Heart left ventricle (tissue), 16 donors: ENCODE data around the gene TBCK. TPM values are rescaled to one million over a fixed set of nuclear protein-coding genes. Genes with fewer than 3 reads are reported as not detected.

ENCODE experiments used
- ATAC-seq, 4 donors: fragments of 200-7000 bp; cut with Tn5 transposase; one replicate each; pipeline ENCODE4 v1.9.1; 2020 to 2022; ENCODE audit warnings: moderate library complexity in 4 of 4, mild to moderate bottlenecking in 3 of 4, moderate number of reproducible peaks in 1 of 4
- DNase-seq, 5 donors: peaks; one replicate each; pipeline ENCODE4 v3.0.0-alpha.2; 2020
- H3K27ac ChIP-seq, 12 donors: fragments of 200-600 bp; sonication (generic) in 4 of 12; one replicate each; pipeline versions ENCODE4 v1.5.0 to v1.8.0; 2016 to 2022; ENCODE audit warnings: mild to moderate bottlenecking in 2 of 12
- H3K27me3 ChIP-seq, 9 donors: fragments of 200-600 bp; sonication (generic) in 2 of 9; one replicate each; pipeline versions ENCODE4 v1.5.1 to v1.8.0; 2016 to 2022; ENCODE audit warnings: mild to moderate bottlenecking in 3 of 9
- H3K36me3 ChIP-seq, 9 donors: fragments of 200-600 bp; sonication (generic) in 2 of 9; one replicate each; pipeline versions ENCODE4 v1.5.0 to v1.8.0; 2018 to 2022; ENCODE audit warnings: mild to moderate bottlenecking in 2 of 9
- H3K4me1 ChIP-seq, 12 donors: fragments of 200-600 bp; sonication (generic) in 4 of 12; one replicate each; pipeline versions ENCODE4 v1.5.0 to v1.8.0; 2016 to 2022; ENCODE audit warnings: mild to moderate bottlenecking in 3 of 12
- H3K4me3 ChIP-seq, 12 donors: fragments of 200-600 bp; sonication (generic) in 4 of 12; one replicate each; pipeline versions ENCODE4 v1.5.0 to v1.8.0; 2017 to 2022; ENCODE audit warnings: mild to moderate bottlenecking in 9 of 12, moderate library complexity in 4 of 12
- H3K9me3 ChIP-seq, 12 donors: fragments of 200-600 bp; sonication (generic) in 4 of 12; one replicate each; pipeline versions ENCODE4 v1.5.0 to v1.8.0; 2016 to 2022; ENCODE audit warnings: mild to moderate bottlenecking in 1 of 12
- POLR2A ChIP-seq, 2 donors: fragments of 450-650 bp; IDR thresholded peaks; one replicate each; pipeline ENCODE4 v1.6.1; 2017; ENCODE audit warnings: antibody characterized with exemption in 2 of 2, mild to moderate bottlenecking in 2 of 2, moderate library complexity in 2 of 2
- WGBS, 4 donors: extraction: QIAGEN DNeasy Blood & Tissue Kit in 2 of 4; methylation state at CpG; one replicate each; pipeline versions ENCODE4 v1.1.5 to v1.1.7; 2013 to 2018; 5-methylcytosine and 5-hydroxymethylcytosine counted together
- intact Hi-C, 10 donors: fragments of 100-400 bp; cut with DNase I; formaldehyde crosslinking; loops; one replicate each; pipeline versions ENCODE4 v1.11.1 to v1.14.2; 2022
- polyA plus RNA-seq, 2 donors: library from polyadenylated mRNA; stranded (reverse); fragments of 200-250 nt; gene quantifications; one replicate each; pipeline ENCODE4 v1.2.3, GENCODE V29; 2013
- total RNA-seq, 9 donors: library from RNA; depleted of rRNA in 2 of 9; stranded (reverse); fragments of >200 nt in 2 of 9; fragmentation: NEBNext Ultra II Directional in 3 of 9; extraction: Animal tissue kit (Norgen Biotek cat#: 25700) in 3 of 9; gene quantifications; one replicate each; pipeline versions ENCODE4 v1.1.0 to v1.2.4, GENCODE V29; 2016 to 2023
- TF ChIP-seq, protein P1 (sequence below), 12 donors: fragments of 200-600 bp; sonication (generic) in 4 of 12; IDR thresholded peaks; one replicate each; pipeline versions ENCODE4 v1.5.0 to v1.8.0; 2018 to 2022; ENCODE audit warnings: antibody characterized with exemption in 12 of 12, mild to moderate bottlenecking in 5 of 12
- donor health status: ischemic (EF 13 %, LVEDD 7.1; RV severe dilation, severe dysfunction).
- donor health status: healthy with polysubstance abuse.
- donor health status: DM: no; HTN: yes; CAD: no.
- donor health status: DM: no; HTN: no; CAD: no.
- donor health status: ischemic (EF 25% LVEDD 6.9; RV normal size, moderate dysfunction).
- donor health status: ischemic (EF 25% LVEDD 5.7; RV mildly dilated, moderate dysfunction).
- donor health status: healthy.
- donor health status: DM: yes; HTN: yes; CAD: no.
- donor health status: ischemic (EF 35%, LVEDD 5.7; RV mildly dilated, moderate dysfunction).
- donor health status: nonischemic (EF 11% LVEDD 7.7; RV severe dilation, severe dysfunction).
- donor health status: DM: yes; HTN: yes; CAD: no.
- donor health status: PGD.
- donor health status: ischemic (EF 29% LVEDD 5.4; RV normal size, mild dysfunction).
- donor health status: nonischemic (EF 23%, LVEDD 6.1; RV moderate dilation, normal function).

Gene TBCK
- total and polyA plus RNA-seq, 11 donors = 5.0 to 27.1 (median 14.6) TPM

DNA sequence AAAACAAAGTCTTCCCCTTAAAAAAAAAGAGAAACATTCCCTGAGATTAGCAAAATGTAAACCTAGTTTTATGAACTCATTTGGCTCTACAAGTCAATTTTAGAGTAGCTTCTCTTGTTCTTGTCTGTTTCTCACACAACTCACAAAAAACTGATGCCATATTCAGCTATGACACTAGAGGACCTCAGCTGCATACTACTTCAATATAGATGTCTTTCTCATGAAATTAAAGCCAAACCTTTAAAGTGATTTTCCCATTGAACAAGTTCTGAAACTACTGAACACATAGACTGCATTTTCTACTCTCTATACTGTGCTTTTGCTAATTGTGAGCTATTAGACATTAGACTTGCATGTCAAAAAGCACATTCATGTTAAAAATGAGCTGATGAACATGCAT lies 49.8 kb downstream of the TBCK start:
- DNase-seq = no peak
- intact Hi-C loops = loop anchor here in 6 of 10 donors (2.0 to 10.0 kb wide), 3 partner anchors 236 to 239 kb away; no protein-coding TSS in a partner anchor
- TF ChIP-seq, protein P1, sequence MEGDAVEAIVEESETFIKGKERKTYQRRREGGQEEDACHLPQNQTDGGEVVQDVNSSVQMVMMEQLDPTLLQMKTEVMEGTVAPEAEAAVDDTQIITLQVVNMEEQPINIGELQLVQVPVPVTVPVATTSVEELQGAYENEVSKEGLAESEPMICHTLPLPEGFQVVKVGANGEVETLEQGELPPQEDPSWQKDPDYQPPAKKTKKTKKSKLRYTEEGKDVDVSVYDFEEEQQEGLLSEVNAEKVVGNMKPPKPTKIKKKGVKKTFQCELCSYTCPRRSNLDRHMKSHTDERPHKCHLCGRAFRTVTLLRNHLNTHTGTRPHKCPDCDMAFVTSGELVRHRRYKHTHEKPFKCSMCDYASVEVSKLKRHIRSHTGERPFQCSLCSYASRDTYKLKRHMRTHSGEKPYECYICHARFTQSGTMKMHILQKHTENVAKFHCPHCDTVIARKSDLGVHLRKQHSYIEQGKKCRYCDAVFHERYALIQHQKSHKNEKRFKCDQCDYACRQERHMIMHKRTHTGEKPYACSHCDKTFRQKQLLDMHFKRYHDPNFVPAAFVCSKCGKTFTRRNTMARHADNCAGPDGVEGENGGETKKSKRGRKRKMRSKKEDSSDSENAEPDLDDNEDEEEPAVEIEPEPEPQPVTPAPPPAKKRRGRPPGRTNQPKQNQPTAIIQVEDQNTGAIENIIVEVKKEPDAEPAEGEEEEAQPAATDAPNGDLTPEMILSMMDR (IDR thresholded peaks at IDR 0.05) = peak; percentile 19 to 63 (median 36)
- TF ChIP-seq POLR2A (IDR thresholded peaks at IDR 0.05) = no peak
- Histone ChIP-seq H3K36me3 (peaks cover 0 to 1% (median 0%) of the 10 kb centered on the region in 9 donors), H3K27me3 (no peaks in the 10 kb centered on the region), H3K4me1 (peaks cover 0 to 8% (median 0%) of the 10 kb centered on the region in 12 donors), H3K9me3 (no peaks in the 10 kb centered on the region), H3K4me3 (no peak overlapping the region), H3K27ac (no peak overlapping the region)
- ATAC-seq = no peak

DNA sequence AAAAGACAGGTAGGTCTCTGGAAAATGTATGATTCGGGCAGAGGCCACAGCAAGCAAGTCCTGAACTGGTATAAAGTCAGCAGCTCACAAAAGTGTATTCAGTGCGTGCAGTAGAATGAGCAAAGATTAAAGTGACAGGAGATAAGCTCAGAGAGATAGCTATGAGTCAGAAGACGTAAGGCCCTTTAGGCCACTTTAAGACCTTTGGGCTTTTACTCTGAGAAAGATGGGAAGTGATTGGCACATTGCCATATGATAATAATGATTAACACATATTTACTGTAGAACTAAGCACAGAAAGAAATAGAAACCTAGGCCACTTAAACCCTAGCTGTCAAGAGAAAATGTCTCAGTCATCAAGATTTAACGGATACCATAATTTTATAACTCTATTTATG lies 51.7 kb downstream of the TBCK start:
- WGBS, 4 donors = 54 to 69% (median 65%) methylated on average over 4 of the region's 4 CpGs
- Histone ChIP-seq H3K4me1 (peaks cover 0 to 3% (median 0%) of the 10 kb centered on the region in 12 donors), H3K9me3 (no peaks in the 10 kb centered on the region), H3K27me3 (no peaks in the 10 kb centered on the region), H3K4me3 (no peak overlapping the region), H3K27ac (no peak overlapping the region), H3K36me3 (peaks cover 0 to 10% (median 0%) of the 10 kb centered on the region in 9 donors)
- peak in 1 of 4 donors; percentile 22 for ATAC-seq
- intact Hi-C loops = loop anchor here in 3 of 10 donors (10.0 kb wide), 1 partner anchor 240 kb away; no protein-coding TSS in a partner anchor
- no peak for DNase-seq
- no peak for TF ChIP-seq POLR2A (IDR thresholded peaks at IDR 0.05)
- TF ChIP-seq, protein P1 (IDR thresholded peaks at IDR 0.05) = no peak

DNA sequence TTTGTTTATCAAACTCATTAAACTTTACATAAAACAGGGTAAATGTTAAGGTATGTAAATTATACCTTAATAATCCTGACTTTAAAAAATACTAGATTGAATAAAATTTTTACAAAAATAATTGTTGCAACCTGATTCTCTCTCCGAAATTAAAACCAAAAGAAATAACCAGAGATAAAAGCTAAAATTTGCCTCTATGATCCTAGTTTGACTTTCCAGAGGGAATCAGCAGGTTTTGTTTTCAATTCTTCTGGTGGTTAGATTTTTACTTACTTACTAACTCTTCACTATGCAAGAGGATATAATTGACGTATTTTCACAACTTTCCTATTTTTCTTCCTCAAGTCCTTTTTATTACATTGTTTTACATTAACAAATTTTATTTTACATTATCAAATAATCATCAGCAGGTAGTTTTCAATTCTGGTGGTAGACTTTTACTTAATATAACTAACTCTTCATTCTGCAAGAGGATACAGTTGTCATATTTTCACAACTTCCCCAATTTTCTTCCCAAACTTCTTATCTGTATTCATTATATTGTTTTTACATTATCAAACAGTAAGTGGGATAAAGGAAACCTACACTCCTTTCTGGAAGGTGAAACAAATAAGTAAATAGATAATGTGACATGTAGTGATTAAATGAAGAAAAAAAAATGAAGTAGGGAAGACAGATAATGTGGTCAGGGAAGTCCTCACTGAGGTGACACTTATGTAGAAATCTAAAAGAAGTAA lies 52.2 kb downstream of the TBCK start:
- Histone ChIP-seq H3K4me3 (no peak overlapping the region), H3K9me3 (no peaks in the 10 kb centered on the region), H3K36me3 (peaks cover 0 to 10% (median 0%) of the 10 kb centered on the region in 9 donors), H3K27me3 (no peaks in the 10 kb centered on the region), H3K4me1 (peaks cover 0 to 3% (median 0%) of the 10 kb centered on the region in 12 donors), H3K27ac (no peak overlapping the region)
- intact Hi-C loops = loop anchor here in 3 of 10 donors (10.0 kb wide), 1 partner anchor 241 kb away; no protein-coding TSS in a partner anchor
- TF ChIP-seq POLR2A (IDR thresholded peaks at IDR 0.05) = no peak
- TF ChIP-seq, protein P1 (IDR thresholded peaks at IDR 0.05) = no peak
- WGBS, 4 donors = 93 to 97% (median 95%) methylated on average over 2 of the region's 2 CpGs
- DNase-seq = no peak
- ATAC-seq = no peak

DNA sequence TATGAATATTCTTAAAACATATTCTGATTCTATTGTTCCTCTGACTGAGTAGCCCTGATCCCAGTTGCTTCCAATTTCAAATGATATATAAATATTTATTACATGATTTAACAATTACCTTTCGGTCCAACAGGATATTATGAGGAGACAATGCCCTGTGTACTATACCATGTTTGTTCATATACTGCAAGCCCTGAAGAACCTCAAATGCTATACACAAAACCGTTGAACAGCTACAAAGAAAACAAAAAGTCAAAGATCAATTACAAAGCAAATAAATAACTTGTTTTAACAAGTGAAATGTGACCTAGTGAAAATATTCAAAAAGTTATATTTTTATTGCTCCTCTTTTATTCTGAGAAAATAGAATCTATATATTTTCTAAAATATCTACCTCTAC lies 54.0 kb downstream of the TBCK start:
- TF ChIP-seq, protein P1 (IDR thresholded peaks at IDR 0.05) = no peak
- no peak for TF ChIP-seq POLR2A (IDR thresholded peaks at IDR 0.05)
- Histone ChIP-seq H3K36me3 (peaks cover 0 to 23% (median 0%) of the 10 kb centered on the region in 9 donors), H3K27me3 (no peaks in the 10 kb centered on the region), H3K9me3 (no peaks in the 10 kb centered on the region), H3K4me1 (peaks cover 0 to 3% (median 0%) of the 10 kb centered on the region in 12 donors), H3K4me3 (no peak overlapping the region), H3K27ac (no peak overlapping the region)
- DNase-seq = no peak
- 87 to 94% (median 89%) methylated on average over 2 of the region's 2 CpGs for WGBS, 4 donors
- intact Hi-C loops = loop anchor here in 3 of 10 donors (10.0 kb wide), 1 partner anchor 243 kb away; no protein-coding TSS in a partner anchor
- no peak for ATAC-seq
